Measurements from ENCODE around the gene ALK.

The ALK gene

DNA sequence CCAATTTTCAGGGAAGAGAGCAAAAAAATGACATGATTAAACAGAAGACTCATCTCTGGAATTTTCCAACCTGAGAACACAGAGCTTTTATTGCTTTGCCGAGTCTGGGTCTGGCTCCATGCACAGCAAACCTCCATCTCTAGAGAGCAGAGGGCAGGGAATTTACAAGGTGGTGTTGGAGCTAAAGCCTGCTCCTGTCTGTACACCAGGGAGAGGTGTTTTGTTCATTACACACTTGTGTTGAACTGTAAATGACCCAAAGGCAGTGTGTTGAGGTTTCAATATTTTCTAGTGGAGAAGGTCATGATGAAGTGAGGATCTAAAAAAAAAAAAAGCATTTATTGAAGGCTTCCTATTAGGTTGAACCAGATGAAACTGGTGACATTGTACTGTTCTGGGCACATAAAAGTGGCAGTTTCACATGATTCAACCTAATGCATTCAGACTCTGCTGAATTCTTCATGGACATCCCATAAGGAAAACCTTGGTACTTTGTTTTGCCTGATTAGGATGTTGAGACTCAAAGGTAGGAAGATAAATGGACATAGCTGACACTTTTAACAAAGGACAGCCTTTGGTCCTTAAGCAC is 567.9 kb downstream of the ALK start:
- Histone ChIP-seq H3K9me3 (ENCODE audit: control insufficient read depth, insufficient read depth, low read depth, low read length) (no peaks in the 10 kb centered on the region), H3K9ac (ENCODE audit: low read length) (no peak overlapping the region), H3K4me1 (ENCODE audit: control insufficient read depth, insufficient read depth, low read length) (no peaks in the 10 kb centered on the region), H3K36me3 (ENCODE audit: control insufficient read depth, insufficient read depth, low read length) (no peaks in the 10 kb centered on the region), H3K27me3 (ENCODE audit: control insufficient read depth, insufficient read depth, low read length) (no peaks in the 10 kb centered on the region), H3K4me3 (ENCODE audit: low read depth, low read length) (no peak overlapping the region), H3K27ac (ENCODE audit: low read depth, low read length) (no peak overlapping the region)

DNA sequence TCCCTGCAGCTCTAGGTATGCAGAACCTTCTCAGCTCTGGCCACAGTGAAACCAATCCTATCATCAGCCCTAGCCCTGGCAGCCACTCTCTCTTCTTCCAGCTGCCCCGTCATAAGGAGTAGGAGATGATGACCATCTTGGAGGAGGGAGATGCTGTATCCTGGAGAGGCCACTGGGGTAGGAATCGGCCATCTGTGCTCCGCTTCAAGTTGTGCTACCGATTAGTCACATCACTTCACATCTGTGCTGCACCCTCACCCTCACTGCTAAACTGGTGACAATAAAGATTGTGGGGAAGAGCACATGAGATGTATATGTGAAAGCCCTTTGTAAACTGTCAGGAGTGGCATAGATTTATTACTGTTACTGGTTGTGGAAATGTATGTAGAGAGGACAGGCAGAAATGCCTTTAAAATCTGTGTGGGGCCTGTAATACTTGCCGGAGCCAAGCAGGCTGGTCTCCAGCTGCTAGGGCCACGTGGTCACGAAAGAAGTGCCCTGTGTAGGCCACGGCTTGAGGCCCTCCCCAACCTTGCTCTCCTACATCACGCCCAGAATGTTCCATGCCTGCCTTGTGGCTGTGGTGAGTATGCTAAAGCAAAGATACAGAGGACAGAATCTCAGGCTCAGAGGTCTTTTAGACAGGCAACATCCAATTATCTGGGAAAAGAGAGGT is 569.3 kb downstream of the ALK start:
- H3K4me3 ChIP-seq (ENCODE audit: low read depth, low read length), result no peak overlapping the region
- no peaks in the 10 kb centered on the region for H3K9me3 ChIP-seq (ENCODE audit: control insufficient read depth, insufficient read depth, low read depth, low read length)
- no peaks in the 10 kb centered on the region for H3K36me3 ChIP-seq (ENCODE audit: control insufficient read depth, insufficient read depth, low read length)
- no peak overlapping the region for H3K27ac ChIP-seq (ENCODE audit: low read depth, low read length)
- no peak overlapping the region for H3K9ac ChIP-seq (ENCODE audit: low read length)
- H3K4me1 ChIP-seq (ENCODE audit: control insufficient read depth, insufficient read depth, low read length), result no peaks in the 10 kb centered on the region
- no peaks in the 10 kb centered on the region for H3K27me3 ChIP-seq (ENCODE audit: control insufficient read depth, insufficient read depth, low read length)

DNA sequence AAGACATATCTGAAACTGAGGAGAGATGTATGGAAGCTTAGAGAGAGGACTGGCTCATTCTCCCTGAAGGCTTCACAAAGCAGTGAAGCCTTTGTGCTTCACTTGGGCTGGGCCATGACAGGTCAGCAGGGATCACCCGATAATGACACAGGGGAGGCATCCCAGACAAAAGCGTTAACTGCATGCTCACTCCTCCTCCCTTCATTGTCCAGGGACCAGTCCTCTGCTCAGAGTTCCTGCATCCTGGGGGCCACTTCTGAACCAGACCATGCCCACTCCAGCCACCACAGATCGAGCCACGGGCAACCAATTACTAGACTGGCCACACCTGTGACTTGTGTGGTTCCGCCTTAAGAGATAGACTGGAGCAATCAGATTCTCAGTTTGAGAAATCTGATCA is 570.1 kb downstream of the ALK start:
- Histone ChIP-seq H3K36me3 (ENCODE audit: control insufficient read depth, insufficient read depth, low read length) (no peaks in the 10 kb centered on the region), H3K9ac (ENCODE audit: low read length) (no peak overlapping the region), H3K9me3 (ENCODE audit: control insufficient read depth, insufficient read depth, low read depth, low read length) (no peaks in the 10 kb centered on the region), H3K4me3 (ENCODE audit: low read depth, low read length) (no peak overlapping the region), H3K4me1 (ENCODE audit: control insufficient read depth, insufficient read depth, low read length) (no peaks in the 10 kb centered on the region), H3K27me3 (ENCODE audit: control insufficient read depth, insufficient read depth, low read length) (no peaks in the 10 kb centered on the region), H3K27ac (ENCODE audit: low read depth, low read length) (no peak overlapping the region)

DNA sequence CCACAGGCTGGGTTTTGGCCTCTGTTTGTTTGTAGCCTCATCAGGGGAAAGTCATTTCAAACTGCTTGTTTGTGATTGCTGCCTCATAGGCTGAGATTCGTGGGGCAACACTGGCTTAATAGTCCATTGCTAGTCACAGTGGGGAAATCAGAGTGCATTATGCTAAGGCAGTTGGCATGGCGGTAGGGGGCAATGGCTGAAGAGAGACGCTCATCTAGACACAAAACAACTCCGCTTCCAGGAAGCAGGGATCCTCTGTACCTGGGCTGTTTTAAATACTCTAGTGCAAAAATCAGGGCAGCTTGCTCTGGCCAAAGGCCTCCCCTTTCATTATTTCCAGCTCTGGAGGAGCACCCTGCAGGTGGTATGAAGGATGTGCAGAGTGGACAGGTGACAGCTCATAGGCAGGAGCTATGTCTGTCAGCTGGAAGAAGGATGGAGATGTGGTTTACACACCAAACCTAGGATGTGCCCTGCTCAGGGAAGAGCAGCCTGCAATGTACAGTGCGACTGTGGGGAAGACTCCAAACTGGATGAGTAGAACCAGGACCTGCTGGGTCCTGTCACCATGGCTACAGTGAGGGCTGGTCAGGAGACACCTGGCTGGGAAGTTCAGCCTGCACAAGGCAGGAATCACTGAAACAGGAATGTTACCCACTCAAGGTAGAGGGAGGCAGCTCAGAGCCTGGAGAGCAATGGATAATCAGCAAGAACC is 571.9 kb downstream of the ALK start:
- Histone ChIP-seq H3K27ac (ENCODE audit: low read depth, low read length) (no peak overlapping the region), H3K9ac (ENCODE audit: low read length) (no peak overlapping the region), H3K4me1 (ENCODE audit: control insufficient read depth, insufficient read depth, low read length) (no peaks in the 10 kb centered on the region), H3K27me3 (ENCODE audit: control insufficient read depth, insufficient read depth, low read length) (no peaks in the 10 kb centered on the region), H3K9me3 (ENCODE audit: control insufficient read depth, insufficient read depth, low read depth, low read length) (no peaks in the 10 kb centered on the region), H3K36me3 (ENCODE audit: control insufficient read depth, insufficient read depth, low read length) (no peaks in the 10 kb centered on the region), H3K4me3 (ENCODE audit: low read depth, low read length) (no peak overlapping the region)

DNA sequence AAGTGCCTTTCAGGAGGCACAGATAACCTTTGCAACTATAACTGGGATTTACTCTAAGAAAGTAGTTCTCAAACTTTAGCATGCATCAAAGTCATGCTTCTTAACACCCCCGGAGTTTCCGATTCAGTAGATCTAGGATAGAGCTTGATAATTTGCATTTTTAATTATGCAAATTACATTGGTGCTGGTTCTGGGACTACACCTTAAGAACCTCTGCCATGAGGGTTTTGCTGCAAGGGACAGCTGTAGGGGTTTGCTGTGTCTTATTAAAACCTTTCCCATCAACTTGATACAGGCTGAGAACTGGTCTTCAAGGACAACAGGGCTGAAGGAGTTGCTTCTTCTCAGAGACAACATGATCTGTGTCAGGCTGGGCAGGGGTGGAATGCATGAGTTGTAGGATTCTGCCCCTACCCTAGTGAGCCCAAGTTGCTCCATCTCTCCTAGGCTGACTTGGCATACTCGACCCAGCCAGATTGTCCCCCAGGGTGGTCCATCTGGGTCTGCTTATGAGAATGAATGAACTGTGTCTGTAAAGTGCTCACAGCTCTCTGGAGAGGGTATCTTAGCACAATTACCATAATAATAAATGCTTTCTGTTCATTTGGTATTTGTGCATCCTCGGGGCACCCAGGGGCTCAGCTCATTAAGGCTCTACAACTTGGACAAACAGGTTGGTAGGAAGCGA is 573.5 kb downstream of the ALK start:
- no peaks in the 10 kb centered on the region for H3K9me3 ChIP-seq (ENCODE audit: control insufficient read depth, insufficient read depth, low read depth, low read length)
- no peaks in the 10 kb centered on the region for H3K27me3 ChIP-seq (ENCODE audit: control insufficient read depth, insufficient read depth, low read length)
- H3K36me3 ChIP-seq (ENCODE audit: control insufficient read depth, insufficient read depth, low read length), result no peaks in the 10 kb centered on the region
- no peak overlapping the region for H3K9ac ChIP-seq (ENCODE audit: low read length)
- no peaks in the 10 kb centered on the region for H3K4me1 ChIP-seq (ENCODE audit: control insufficient read depth, insufficient read depth, low read length)
- no peak overlapping the region for H3K27ac ChIP-seq (ENCODE audit: low read depth, low read length)
- no peak overlapping the region for H3K4me3 ChIP-seq (ENCODE audit: low read depth, low read length)

DNA sequence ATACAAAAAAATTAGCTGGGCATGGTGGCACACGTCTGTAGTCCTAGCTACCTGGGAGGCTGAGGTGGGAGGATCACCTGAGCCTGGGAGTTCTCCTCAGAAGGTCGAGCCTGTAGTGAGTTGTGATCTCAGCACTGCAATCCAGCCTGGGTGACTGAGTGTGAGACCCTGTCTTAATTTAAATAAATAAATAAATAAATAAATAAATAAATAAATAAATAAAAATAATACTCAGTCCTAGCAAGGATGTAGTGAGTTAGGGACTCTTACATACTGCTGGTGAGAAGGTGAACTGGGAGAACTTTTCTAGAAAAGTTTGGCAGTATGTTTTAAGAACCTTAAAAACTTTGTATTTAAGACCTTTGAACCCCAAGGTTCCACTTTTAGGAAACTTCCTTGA is 576.1 kb downstream of the ALK start:
- Histone ChIP-seq H3K27me3 (ENCODE audit: control insufficient read depth, insufficient read depth, low read length) (no peaks in the 10 kb centered on the region), H3K36me3 (ENCODE audit: control insufficient read depth, insufficient read depth, low read length) (no peaks in the 10 kb centered on the region), H3K9me3 (ENCODE audit: control insufficient read depth, insufficient read depth, low read depth, low read length) (no peaks in the 10 kb centered on the region), H3K9ac (ENCODE audit: low read length) (no peak overlapping the region), H3K4me3 (ENCODE audit: low read depth, low read length) (no peak overlapping the region), H3K4me1 (ENCODE audit: control insufficient read depth, insufficient read depth, low read length) (no peaks in the 10 kb centered on the region), H3K27ac (ENCODE audit: low read depth, low read length) (no peak overlapping the region)

DNA sequence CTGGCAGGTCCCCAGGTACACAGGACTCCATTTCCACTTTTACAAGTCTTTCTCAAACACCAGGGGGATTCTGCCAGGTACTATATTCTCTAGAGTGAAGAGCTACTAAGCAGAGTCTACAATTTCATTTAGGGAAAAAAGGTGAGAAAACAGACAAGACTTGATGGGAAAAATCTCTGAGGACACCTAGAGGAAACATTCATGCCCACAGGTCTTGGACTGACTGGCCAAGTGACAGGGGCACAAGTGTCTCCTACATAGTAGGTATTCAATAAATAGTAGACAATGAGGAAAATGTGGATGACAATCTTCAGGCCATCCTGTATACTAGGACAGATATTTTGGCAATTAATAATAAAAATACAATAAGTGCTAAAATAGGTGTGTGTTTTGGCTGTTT is 577.6 kb downstream of the ALK start:
- Histone ChIP-seq H3K4me3 (ENCODE audit: low read depth, low read length) (no peak overlapping the region), H3K27ac (ENCODE audit: low read depth, low read length) (no peak overlapping the region), H3K36me3 (ENCODE audit: control insufficient read depth, insufficient read depth, low read length) (no peaks in the 10 kb centered on the region), H3K9me3 (ENCODE audit: control insufficient read depth, insufficient read depth, low read depth, low read length) (no peaks in the 10 kb centered on the region), H3K27me3 (ENCODE audit: control insufficient read depth, insufficient read depth, low read length) (no peaks in the 10 kb centered on the region), H3K4me1 (ENCODE audit: control insufficient read depth, insufficient read depth, low read length) (no peaks in the 10 kb centered on the region), H3K9ac (ENCODE audit: low read length) (no peak overlapping the region)

DNA sequence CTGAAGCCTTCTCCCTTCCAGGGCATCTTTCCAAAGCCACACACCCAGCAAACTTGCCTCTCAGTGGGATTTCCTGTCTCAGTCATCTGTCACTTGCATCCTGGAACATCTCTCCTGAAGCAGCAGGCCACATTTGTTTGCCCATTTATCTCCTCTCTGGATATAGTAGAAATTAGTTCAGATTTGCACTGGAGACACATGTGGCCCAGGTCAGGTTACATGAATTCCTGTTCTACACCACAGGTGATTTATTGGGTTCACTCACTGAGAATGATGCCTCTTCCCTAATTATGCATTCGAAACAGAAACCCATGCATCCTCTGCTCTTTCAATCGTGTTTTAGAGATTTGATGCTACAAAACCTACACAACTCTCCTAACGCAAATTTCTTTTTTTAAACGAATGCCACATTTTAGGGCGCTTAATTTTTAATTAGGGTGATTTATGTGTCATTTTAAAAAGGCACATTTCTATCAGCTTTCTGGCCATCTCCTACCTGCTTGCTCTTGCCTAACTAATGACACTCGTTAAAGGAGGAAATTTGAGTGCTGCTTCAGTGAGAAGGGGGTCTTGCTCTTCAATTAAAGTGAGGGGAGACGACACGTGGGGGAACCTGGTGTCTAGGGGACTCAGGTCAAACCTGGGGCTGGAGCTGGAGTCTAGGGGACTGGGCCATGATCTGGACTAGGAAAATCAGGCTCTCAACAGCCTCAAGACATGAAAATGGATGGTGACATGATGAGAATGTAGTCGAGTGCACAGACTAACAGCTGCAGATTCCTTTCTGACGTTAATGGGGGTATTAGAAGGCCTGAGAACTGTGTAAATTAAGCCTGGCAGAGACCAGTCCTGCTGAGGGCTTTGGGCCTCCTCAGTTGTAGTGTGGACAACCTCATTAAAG is 584.8 kb downstream of the ALK start:
- no peaks in the 10 kb centered on the region for H3K9me3 ChIP-seq (ENCODE audit: control insufficient read depth, insufficient read depth, low read depth, low read length)
- no peaks in the 10 kb centered on the region for H3K36me3 ChIP-seq (ENCODE audit: control insufficient read depth, insufficient read depth, low read length)
- peaks cover 8% of the 10 kb centered on the region for H3K4me1 ChIP-seq (ENCODE audit: control insufficient read depth, insufficient read depth, low read length)
- no peaks in the 10 kb centered on the region for H3K27me3 ChIP-seq (ENCODE audit: control insufficient read depth, insufficient read depth, low read length)
- H3K9ac ChIP-seq (ENCODE audit: low read length), result no peak overlapping the region
- H3K4me3 ChIP-seq (ENCODE audit: low read depth, low read length), result no peak overlapping the region
- H3K27ac ChIP-seq (ENCODE audit: low read depth, low read length), result no peak overlapping the region

DNA sequence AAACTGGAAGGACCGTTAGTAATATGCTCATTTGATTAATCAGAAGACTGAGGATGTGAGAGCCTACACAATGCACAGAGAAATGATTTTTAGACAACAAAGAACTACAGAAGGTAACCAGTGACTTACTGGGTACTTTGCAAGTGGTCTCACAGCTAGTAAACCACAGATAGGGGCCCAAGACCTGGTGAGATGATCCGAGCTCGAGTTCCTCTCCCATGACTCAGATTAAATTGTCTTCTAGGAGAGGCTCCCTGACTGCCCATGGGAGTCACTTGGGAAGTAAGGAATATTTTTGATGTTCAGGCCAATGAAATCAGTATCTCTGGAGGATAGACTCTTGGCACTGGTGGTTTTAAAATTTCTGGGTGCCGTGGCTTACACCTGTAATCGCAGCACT is 586.0 kb downstream of the ALK start:
- Histone ChIP-seq H3K27ac (ENCODE audit: low read depth, low read length) (no peak overlapping the region), H3K36me3 (ENCODE audit: control insufficient read depth, insufficient read depth, low read length) (no peaks in the 10 kb centered on the region), H3K9me3 (ENCODE audit: control insufficient read depth, insufficient read depth, low read depth, low read length) (no peaks in the 10 kb centered on the region), H3K27me3 (ENCODE audit: control insufficient read depth, insufficient read depth, low read length) (no peaks in the 10 kb centered on the region), H3K4me1 (ENCODE audit: control insufficient read depth, insufficient read depth, low read length) (peaks cover 8% of the 10 kb centered on the region), H3K4me3 (ENCODE audit: low read depth, low read length) (no peak overlapping the region), H3K9ac (ENCODE audit: low read length) (no peak overlapping the region)

DNA sequence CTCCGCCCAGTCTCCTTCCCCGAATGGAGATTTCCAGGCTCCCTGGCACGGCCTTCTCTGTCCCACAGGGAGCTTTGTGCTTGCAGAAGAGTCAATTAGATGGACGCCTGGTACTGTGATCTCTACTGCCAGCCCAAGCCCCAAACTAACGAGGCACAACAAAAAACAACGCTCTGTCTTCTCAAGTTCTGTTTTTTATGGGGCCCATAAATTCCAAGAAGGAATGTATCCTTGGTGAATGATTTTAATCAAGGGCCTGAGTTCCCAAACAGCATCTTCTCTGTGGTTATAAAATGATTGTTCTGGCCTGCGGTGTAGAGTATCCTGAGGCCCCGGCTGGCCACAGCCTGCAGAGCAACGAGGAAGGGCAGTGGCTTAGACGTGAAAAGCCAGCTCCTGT is 586.7 kb downstream of the ALK start:
- peaks cover 8% of the 10 kb centered on the region for H3K4me1 ChIP-seq (ENCODE audit: control insufficient read depth, insufficient read depth, low read length)
- no peak overlapping the region for H3K9ac ChIP-seq (ENCODE audit: low read length)
- no peaks in the 10 kb centered on the region for H3K9me3 ChIP-seq (ENCODE audit: control insufficient read depth, insufficient read depth, low read depth, low read length)
- no peak overlapping the region for H3K4me3 ChIP-seq (ENCODE audit: low read depth, low read length)
- no peaks in the 10 kb centered on the region for H3K27me3 ChIP-seq (ENCODE audit: control insufficient read depth, insufficient read depth, low read length)
- no peak overlapping the region for H3K27ac ChIP-seq (ENCODE audit: low read depth, low read length)
- no peaks in the 10 kb centered on the region for H3K36me3 ChIP-seq (ENCODE audit: control insufficient read depth, insufficient read depth, low read length)

All from HUES6 (cell line).